Endothelial cell of umbilical vein (primary cell): ENCODE results near the gene IVD. TPM values are rescaled to one million over a fixed set of nuclear protein-coding genes. Genes with fewer than 3 reads are reported as not detected.

Source experiments
- BruUV-seq: library from RNA; stranded (reverse); fragments of 400-500 nt; replicated peaks from 2 replicates; lab custom pipeline; 2021; lab: Mats Ljungman, UMichigan
- CTCF ChIA-PET: fragments of 300-600, 350-600 bp; sonication (Branson Sonifier 250); formaldehyde crosslinking; loops from one replicate; lab custom pipeline; 2021; ENCODE audit warnings: antibody characterized with exemption, inconsistent platforms; lab: Charles Lee
- POLR2A ChIA-PET: fragments of 300-600, 350-600 bp; sonication (Branson Sonifier 250); formaldehyde crosslinking; loops from one replicate; lab custom pipeline; 2021; ENCODE audit warnings: antibody characterized with exemption, inconsistent platforms; lab: Charles Lee
- DNase-seq: peaks from one replicate; pipeline ENCODE4 v3.0.0-alpha.2; 2011; ENCODE audit warnings: low read depth, low spot score
- FAIRE-seq: peaks from 2 replicates; lab custom pipeline; 2011; peaks lifted over from hg19 to GRCh38; lab: Jason Lieb, UNC
- H2AFZ ChIP-seq: 2 replicates; pipeline ENCODE4 v1.6.0; 2012; ENCODE audit warnings: low read depth, low read length, control low read depth, inconsistent platforms
- H3K27ac ChIP-seq: 2 replicates; pipeline ENCODE4 v1.5.1; 2011; ENCODE audit warnings: low read depth, mild to moderate bottlenecking, control low read depth, low read length, moderate library complexity; ENCODE audit not compliant: insufficient read depth
- H3K27me3 ChIP-seq, 2 experiments: 2 replicates each; pipeline versions ENCODE4 v1.6.0 to v1.6.1; 2011; ENCODE audit warnings: low read length in 2 of 2, mixed read lengths in 1 of 2; ENCODE audit not compliant: control insufficient read depth in 2 of 2, insufficient read depth in 2 of 2
- H3K36me3 ChIP-seq, 2 experiments: 2 replicates in 1 of 2; 3 replicates in 1 of 2; pipeline ENCODE4 v1.5.1; 2011; ENCODE audit warnings: low read length in 2 of 2, mild to moderate bottlenecking in 1 of 2, moderate library complexity in 1 of 2; ENCODE audit not compliant: control insufficient read depth in 2 of 2, insufficient read depth in 2 of 2; ENCODE audit errors: extremely low read depth in 1 of 2
- H3K4me1 ChIP-seq: 3 replicates; pipeline ENCODE4 v1.5.1; 2011; ENCODE audit warnings: mild to moderate bottlenecking, low read length; ENCODE audit not compliant: control insufficient read depth, insufficient read depth; ENCODE audit errors: extremely low read depth
- H3K4me2 ChIP-seq: 2 replicates; pipeline ENCODE4 v1.6.1; 2011; ENCODE audit warnings: low read length, control low read depth, mixed read lengths; ENCODE audit not compliant: insufficient read depth
- H3K4me3 ChIP-seq, 3 experiments: fragments of 200-600 bp in 1 of 3; sonication (generic), shearing (Covaris generic) in 1 of 3; replicated peaks in 1 of 3; 2 replicates each; pipeline ENCODE4 v1.5.1; 2011 to 2016; ENCODE audit warnings: control low read depth in 3 of 3, low read length in 3 of 3, mild to moderate bottlenecking in 2 of 3, inconsistent platforms in 1 of 3, low read depth in 1 of 3, moderate library complexity in 1 of 3; ENCODE audit not compliant: insufficient read depth in 1 of 3
- H3K79me2 ChIP-seq: 2 replicates; pipeline ENCODE4 v1.6.0; 2012; ENCODE audit warnings: low read length, inconsistent platforms; ENCODE audit not compliant: control insufficient read depth, insufficient read depth
- H3K9ac ChIP-seq: replicated peaks from 2 replicates; pipeline ENCODE3; 2011; ENCODE audit warnings: low read length, control low read depth; ENCODE audit not compliant: insufficient read depth; ENCODE audit errors: extremely low read depth
- H3K9me1 ChIP-seq: replicated peaks from 3 replicates; pipeline ENCODE4 v1.6.0; 2011; ENCODE audit warnings: mild to moderate bottlenecking, low read length; ENCODE audit not compliant: control insufficient read depth, insufficient read depth; ENCODE audit errors: extremely low read depth
- H3K9me3 ChIP-seq: replicated peaks from 2 replicates; pipeline ENCODE4 v1.5.1; 2012; ENCODE audit warnings: low read length, inconsistent platforms; ENCODE audit not compliant: control insufficient read depth, insufficient read depth
- H4K20me1 ChIP-seq: replicated peaks from 2 replicates; pipeline ENCODE3; 2011; ENCODE audit warnings: mild to moderate bottlenecking, low read length; ENCODE audit not compliant: control insufficient read depth, insufficient read depth; ENCODE audit errors: extremely low read depth
- EZH2 ChIP-seq: IDR thresholded peaks from 2 replicates; pipeline ENCODE4 v1.6.1; 2012; ENCODE audit warnings: borderline replicate concordance, low read depth, mild to moderate bottlenecking, moderate library complexity, low read length, inconsistent platforms; ENCODE audit not compliant: severe bottlenecking
- FOS ChIP-seq: IDR thresholded peaks from 2 replicates; pipeline ENCODE4 v1.6.1; 2011; ENCODE audit warnings: mild to moderate bottlenecking, low read length, moderate library complexity, borderline replicate concordance; ENCODE audit not compliant: insufficient read depth
- GATA2 ChIP-seq: IDR thresholded peaks from 2 replicates; pipeline ENCODE4 v1.7.0; 2011; ENCODE audit warnings: low read depth, mild to moderate bottlenecking, moderate library complexity, mixed read lengths, low read length; ENCODE audit not compliant: insufficient read length, insufficient read depth
- JUN ChIP-seq: IDR thresholded peaks from 2 replicates; pipeline ENCODE4 v1.6.1; 2011; ENCODE audit warnings: borderline replicate concordance, low read depth; ENCODE audit not compliant: insufficient read length, insufficient read depth
- MAX ChIP-seq: IDR thresholded peaks from 2 replicates; pipeline ENCODE4 v1.6.1; 2011; ENCODE audit not compliant: insufficient read depth, insufficient read length
- MYC ChIP-seq: IDR thresholded peaks from one replicate; pipeline ENCODE4 v1.6.1; 2011; ENCODE audit warnings: mild to moderate bottlenecking, low read depth, low read length
- POLR2A ChIP-seq: IDR thresholded peaks from 2 replicates; pipeline ENCODE4 v1.6.1; 2012; ENCODE audit warnings: low read depth, mild to moderate bottlenecking, control low read depth, low read length
- POLR2AphosphoS5 ChIP-seq: IDR thresholded peaks from 2 replicates; pipeline ENCODE4 v1.6.1; 2012; ENCODE audit warnings: low read depth, mild to moderate bottlenecking, control low read depth, low read length, moderate library complexity; ENCODE audit not compliant: insufficient read depth
- dilution Hi-C: fragments of 300-500 bp; cut with MboI; formaldehyde crosslinking; loops from one replicate; pipeline ENCODE4 v1.15.0; 2019; ENCODE audit warnings: low sequenced_read_pairs; ENCODE audit not compliant: extremely low pct_ligation_motif_present
- intact Hi-C: fragments of 100-400 bp; cut with micrococcal nuclease; formaldehyde crosslinking; loops from one replicate; pipeline ENCODE4 v1.10.0; 2022
- polyA plus RNA-seq, 4 experiments: library from polyadenylated mRNA; depleted of rRNA in 3 of 4; stranded (reverse) in 3 of 4; unstranded in 1 of 4; fragments of >200 nt; gene quantifications; 2 replicates each; pipeline versions ENCODE4 v1.2.1 to v1.2.3, GENCODE V29; 2011 to 2012; ENCODE audit warnings: missing spikeins in 1 of 4
- total RNA-seq: library from RNA; stranded (reverse); gene quantifications from 2 replicates; pipeline ENCODE4 v1.2.3, GENCODE V29; 2021
- TF ChIP-seq, protein P1 (sequence below), 2 donors: IDR thresholded peaks; 1 replicate in 1 of 2; 2 replicates in 1 of 2; pipeline ENCODE4 v1.5.1; 2011; ENCODE audit warnings: low read length in 2 of 2, mild to moderate bottlenecking in 2 of 2, moderate library complexity in 2 of 2, control low read depth in 1 of 2, inconsistent platforms in 1 of 2, low read depth in 1 of 2; ENCODE audit not compliant: insufficient read depth in 1 of 2; ENCODE audit errors: extremely low read depth in 1 of 2

The IVD gene
- total and polyA plus RNA-seq, 2 donors (not counting 3 experiments of a cell fraction or from before 2014, with no cell fraction given), result 34.1 to 62.5 TPM

DNA sequence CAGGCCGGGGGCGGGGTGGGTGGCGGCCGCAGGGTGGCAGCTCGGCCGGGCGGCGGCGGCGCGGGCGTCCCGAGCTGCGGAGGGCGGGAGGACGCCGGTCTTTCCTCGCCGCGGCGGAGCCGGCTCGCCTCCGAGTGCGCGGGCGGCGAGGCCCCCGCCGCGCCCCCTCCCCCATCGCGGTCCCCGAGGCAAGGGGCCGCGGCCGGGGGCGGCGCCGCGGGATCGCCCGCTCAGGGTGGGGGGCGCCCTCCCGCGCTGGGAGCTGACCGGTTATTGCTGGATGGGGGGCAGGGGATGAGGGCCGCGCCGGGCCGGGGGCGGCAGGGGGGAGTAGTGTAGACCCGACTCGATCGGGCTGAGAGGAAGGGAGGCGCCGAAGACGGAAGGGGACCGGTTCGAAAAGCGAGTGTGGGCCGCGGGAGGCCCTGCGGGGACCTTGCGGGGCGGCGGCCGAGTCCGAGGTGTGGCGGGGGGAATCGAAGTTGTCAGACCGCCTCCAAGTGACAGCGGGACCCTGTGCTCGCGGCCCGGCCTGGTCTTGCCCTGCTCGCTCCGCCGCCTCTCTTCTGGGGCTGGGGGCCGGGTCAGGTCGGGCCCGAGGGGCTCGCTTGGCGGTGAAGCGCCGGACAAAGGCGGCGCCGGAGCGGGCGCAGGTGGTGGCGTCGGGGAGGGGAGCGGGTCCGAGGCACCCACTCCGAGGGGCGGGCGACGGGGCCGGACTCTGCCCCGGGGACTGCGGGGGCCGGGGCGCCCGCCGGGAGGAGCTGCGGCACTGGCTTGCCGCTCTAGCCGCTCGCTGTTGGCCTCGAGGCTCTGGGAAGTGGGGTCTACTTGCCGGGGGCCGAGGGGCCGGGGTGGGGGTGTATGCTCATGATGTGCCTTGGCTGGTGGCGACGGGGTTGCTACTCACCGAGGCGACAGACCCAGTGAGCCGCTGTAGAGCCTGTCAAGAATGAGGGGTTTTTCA is 36.3 kb downstream of the IVD start:
- peak; percentile 18 for DNase-seq
- FAIRE-seq, result no peak
- peak overlapping the region; percentile 29 for H3K9ac ChIP-seq
- peaks cover 29 to 32% of the 10 kb centered on the region in 2 experiments for H3K27me3 ChIP-seq
- H3K27ac ChIP-seq, result no peak overlapping the region
- peaks cover 6% of the 10 kb centered on the region for H3K4me1 ChIP-seq
- TF ChIP-seq MAX (no peak), MYC (no peak), GATA2 (no peak), EZH2 (no peak), POLR2A (no peak), POLR2AphosphoS5 (peak; percentile 7), FOS (no peak), JUN (no peak)
- TF ChIP-seq, protein P1, sequence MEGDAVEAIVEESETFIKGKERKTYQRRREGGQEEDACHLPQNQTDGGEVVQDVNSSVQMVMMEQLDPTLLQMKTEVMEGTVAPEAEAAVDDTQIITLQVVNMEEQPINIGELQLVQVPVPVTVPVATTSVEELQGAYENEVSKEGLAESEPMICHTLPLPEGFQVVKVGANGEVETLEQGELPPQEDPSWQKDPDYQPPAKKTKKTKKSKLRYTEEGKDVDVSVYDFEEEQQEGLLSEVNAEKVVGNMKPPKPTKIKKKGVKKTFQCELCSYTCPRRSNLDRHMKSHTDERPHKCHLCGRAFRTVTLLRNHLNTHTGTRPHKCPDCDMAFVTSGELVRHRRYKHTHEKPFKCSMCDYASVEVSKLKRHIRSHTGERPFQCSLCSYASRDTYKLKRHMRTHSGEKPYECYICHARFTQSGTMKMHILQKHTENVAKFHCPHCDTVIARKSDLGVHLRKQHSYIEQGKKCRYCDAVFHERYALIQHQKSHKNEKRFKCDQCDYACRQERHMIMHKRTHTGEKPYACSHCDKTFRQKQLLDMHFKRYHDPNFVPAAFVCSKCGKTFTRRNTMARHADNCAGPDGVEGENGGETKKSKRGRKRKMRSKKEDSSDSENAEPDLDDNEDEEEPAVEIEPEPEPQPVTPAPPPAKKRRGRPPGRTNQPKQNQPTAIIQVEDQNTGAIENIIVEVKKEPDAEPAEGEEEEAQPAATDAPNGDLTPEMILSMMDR (IDR thresholded peaks at IDR 0.05; ENCODE audit: extremely low read depth in 1 of 2, insufficient read depth in 1 of 2, low read depth in 1 of 2, low read length in 2 of 2), result peak in 1 of 2 donors; percentile 15
- no peak overlapping the region for H2AFZ ChIP-seq
- dilution Hi-C loops, result no loop called here
- ChIA-PET POLR2A (no interaction called here), CTCF (interaction anchor here (0.5 to 1.7 kb wide), 10 partner anchors 15 to 452 kb away, joined by 3 to 7 read pairs (median 3); partner anchors contain the start of genes RAD51 and VPS18)
- BruUV-seq, result no TSS peak
- peaks cover 2% of the 10 kb centered on the region for H4K20me1 ChIP-seq
- H3K36me3 ChIP-seq, result no peaks in the 10 kb centered on the region
- no peaks in the 10 kb centered on the region for H3K9me1 ChIP-seq
- peaks cover 24% of the 10 kb centered on the region for H3K79me2 ChIP-seq
- peak overlapping the region; percentile 30 to 91 (median 51) for H3K4me3 ChIP-seq
- intact Hi-C loops, result loop anchor here (2.0 to 5.0 kb wide), 2 partner anchors 29 to 65 kb away; partner anchors contain the start of gene CHST14
- peak overlapping the region; percentile 57 for H3K4me2 ChIP-seq
- H3K9me3 ChIP-seq, result no peaks in the 10 kb centered on the region
